CD8-positive, alpha-beta memory T cell (primary cell): ENCODE measurements around the gene TNFAIP8L1. TPM values are rescaled to one million over a fixed set of nuclear protein-coding genes. Genes with fewer than 3 reads are reported as not detected.

Experiments
- CTCF ChIA-PET: fragments of 350-600 bp; sonication (Branson Sonifier 250); formaldehyde crosslinking; loops from one replicate; lab custom pipeline; 2021; ENCODE audit warnings: antibody characterized with exemption; lab: Charles Lee
- POLR2A ChIA-PET: fragments of 350-600 bp; sonication (Branson Sonifier 250); formaldehyde crosslinking; loops from one replicate; lab custom pipeline; 2021; ENCODE audit warnings: antibody characterized with exemption; lab: Charles Lee
- DNase-seq, 5 donors: peaks; one replicate each; pipeline versions ENCODE4 v3.0.0 to v3.0.0-alpha.2; 2020 to 2022; ENCODE audit warnings: mixed read lengths in 1 of 5
- H3K27ac ChIP-seq: one replicate; pipeline ENCODE4 v1.7.0; 2013; ENCODE audit warnings: low read depth, mild to moderate bottlenecking, low read length, moderate library complexity
- H3K27me3 ChIP-seq: 2 replicates; pipeline ENCODE4 v1.7.0; 2013; ENCODE audit warnings: low read length, mild to moderate bottlenecking; ENCODE audit not compliant: insufficient read depth, poor library complexity, severe bottlenecking
- H3K36me3 ChIP-seq: 2 replicates; pipeline ENCODE4 v1.7.0; 2013; ENCODE audit warnings: mild to moderate bottlenecking, low read length, moderate library complexity; ENCODE audit not compliant: insufficient read depth
- H3K4me1 ChIP-seq: 2 replicates; pipeline ENCODE4 v1.7.0; 2013; ENCODE audit warnings: mild to moderate bottlenecking, low read length, moderate library complexity; ENCODE audit not compliant: insufficient read depth
- H3K4me3 ChIP-seq: 2 replicates; pipeline ENCODE4 v1.7.0; 2013; ENCODE audit warnings: mild to moderate bottlenecking, low read length
- H3K9me3 ChIP-seq: 2 replicates; pipeline ENCODE4 v1.7.0; 2013; ENCODE audit warnings: mild to moderate bottlenecking, low read length
- H3K27ac Mint-ChIP-seq, 8 donors: one replicate each; pipeline ENCODE4 v1.8.0; 2020 to 2021; ENCODE audit warnings: mixed read lengths in 8 of 8, mild to moderate bottlenecking in 6 of 8, inconsistent platforms in 3 of 8, moderate library complexity in 3 of 8
- H3K27me3 Mint-ChIP-seq, 2 donors: one replicate each; pipeline ENCODE4 v1.8.0; 2020 to 2021; ENCODE audit warnings: mixed read lengths in 2 of 2, mild to moderate bottlenecking in 1 of 2, moderate library complexity in 1 of 2
- H3K36me3 Mint-ChIP-seq, 3 donors: one replicate each; pipeline ENCODE4 v1.8.0; 2020 to 2021; ENCODE audit warnings: mixed read lengths in 3 of 3, inconsistent platforms in 1 of 3, mild to moderate bottlenecking in 1 of 3
- H3K4me1 Mint-ChIP-seq, 3 donors: one replicate each; pipeline ENCODE4 v1.8.0; 2020 to 2021; ENCODE audit warnings: mixed read lengths in 3 of 3, inconsistent platforms in 1 of 3, mild to moderate bottlenecking in 1 of 3
- H3K4me3 Mint-ChIP-seq, 7 donors: one replicate each; pipeline ENCODE4 v1.8.0; 2020 to 2021; ENCODE audit warnings: mixed read lengths in 7 of 7, mild to moderate bottlenecking in 6 of 7, moderate library complexity in 4 of 7, inconsistent platforms in 2 of 7
- H3K9me3 Mint-ChIP-seq, 5 donors: one replicate each; pipeline ENCODE4 v1.8.0; 2020 to 2022; ENCODE audit warnings: mixed read lengths in 5 of 5, mild to moderate bottlenecking in 3 of 5, moderate library complexity in 2 of 5, inconsistent platforms in 1 of 5
- polyA plus RNA-seq: library from polyadenylated mRNA; unstranded; fragments of 300-500 nt; fragmentation: Illumina TruSeq; gene quantifications from one replicate; pipeline ENCODE4 v1.2.3, GENCODE V29; 2021
- total RNA-seq, 2 experiments: library from RNA; stranded (reverse); gene quantifications; one replicate each; pipeline ENCODE4 v1.2.3, GENCODE V29; 2021

The TNFAIP8L1 gene
- total and polyA plus RNA-seq, 3 experiments from 2014 or later = 9.0 to 10.0 (median 9.6) TPM

DNA sequence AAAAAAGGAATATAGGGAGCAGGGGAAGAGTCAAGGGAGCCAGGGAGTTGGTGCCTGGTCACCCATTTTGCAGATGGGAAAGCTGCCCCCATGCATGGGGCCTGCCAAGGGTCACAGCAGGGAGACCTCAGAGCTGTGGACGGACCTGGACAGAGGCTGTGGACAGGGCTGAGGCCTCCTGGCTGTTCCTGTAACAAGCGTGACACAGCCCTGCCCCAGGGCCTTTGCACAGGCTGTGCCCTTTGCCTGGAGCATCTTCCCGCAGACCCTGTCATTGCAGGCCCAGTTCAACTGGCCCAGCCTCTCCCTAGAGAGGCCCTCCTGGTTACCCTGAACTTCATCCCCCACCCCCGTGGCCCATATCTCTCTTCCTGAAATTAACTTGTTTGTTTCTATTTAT, 6.4 kb downstream of the TNFAIP8L1 start:
- H3K9me3 ChIP-seq = no peaks in the 10 kb centered on the region
- no peak for DNase-seq
- H3K4me1 ChIP-seq = peaks cover 13% of the 10 kb centered on the region
- Mint-ChIP-seq H3K27ac (peak overlapping the region in 1 of 8 donors; percentile 76), H3K4me3 (no peak overlapping the region), H3K9me3 (no peaks in the 10 kb centered on the region), H3K36me3 (peaks cover 0 to 10% (median 0%) of the 10 kb centered on the region in 3 donors), H3K4me1 (peaks cover 6 to 8% (median 8%) of the 10 kb centered on the region in 3 donors), H3K27me3 (no peaks in the 10 kb centered on the region)
- H3K27me3 ChIP-seq = no peaks in the 10 kb centered on the region
- ChIA-PET POLR2A (no interaction called here), CTCF (interaction anchor here (1.7 kb wide), 1 partner anchor 9 kb away, joined by 13 read pairs; no protein-coding TSS in a partner anchor)
- no peak overlapping the region for H3K27ac ChIP-seq
- no peak overlapping the region for H3K4me3 ChIP-seq
- H3K36me3 ChIP-seq = no peaks in the 10 kb centered on the region

DNA sequence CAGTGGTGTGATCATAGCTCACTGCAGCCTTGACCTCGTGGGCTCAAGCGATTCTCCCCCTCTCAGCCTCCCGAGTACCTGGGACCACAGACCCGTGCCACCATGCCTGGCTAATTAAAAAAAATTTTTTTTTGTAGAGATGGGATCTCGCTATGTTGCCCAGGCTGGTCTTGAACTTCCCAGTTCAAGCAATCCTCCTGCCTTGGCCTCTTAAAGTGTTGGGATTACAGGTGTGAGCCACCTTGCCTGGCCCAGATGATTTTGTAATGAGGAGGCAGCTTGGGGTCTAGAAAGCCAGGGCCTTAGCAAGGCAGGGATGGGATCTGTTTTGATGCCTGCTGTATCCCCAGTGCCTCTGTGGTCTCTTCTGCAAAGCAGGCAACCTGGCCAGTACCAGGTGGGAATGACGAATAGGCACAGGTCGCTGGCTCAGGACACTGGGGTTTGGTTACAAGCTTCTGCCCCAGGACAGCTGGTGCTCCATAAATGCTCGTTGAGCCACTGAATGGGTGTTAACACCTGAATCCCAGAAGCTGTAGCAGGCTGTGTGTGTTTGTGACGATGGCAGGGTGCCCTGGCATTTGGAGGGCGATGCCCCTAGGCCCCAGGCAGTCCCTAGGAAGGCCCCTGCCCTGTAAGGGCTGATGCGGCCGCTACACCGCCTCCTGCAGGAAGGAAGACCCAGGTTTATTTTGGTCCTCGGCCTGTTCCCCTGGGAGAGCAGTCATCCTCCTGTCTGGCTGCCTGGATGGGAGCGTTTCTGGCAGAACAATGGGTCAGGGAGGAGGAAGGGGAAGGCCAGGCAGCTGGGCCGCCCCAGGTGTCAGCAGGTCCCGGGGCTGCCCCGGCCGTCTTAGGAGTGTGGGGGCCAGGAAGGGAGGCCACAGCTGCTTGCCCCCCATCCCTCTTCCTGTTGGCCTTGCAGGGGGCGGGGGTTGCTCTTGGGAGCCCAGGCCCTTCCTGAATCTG, 8.6 kb downstream of the TNFAIP8L1 start:
- ChIA-PET POLR2A (interaction anchor here (0.6 kb wide), 2 partner anchors 77 to 356 kb away, joined by 3 to 6 read pairs; no protein-coding TSS in a partner anchor), CTCF (interaction anchor here (3.7 kb wide), 1 partner anchor 11 kb away, joined by 14 read pairs; no protein-coding TSS in a partner anchor)
- Histone ChIP-seq H3K4me1 (no peaks in the 10 kb centered on the region), H3K4me3 (no peak overlapping the region), H3K36me3 (no peaks in the 10 kb centered on the region), H3K27ac (no peak overlapping the region), H3K9me3 (no peaks in the 10 kb centered on the region), H3K27me3 (no peaks in the 10 kb centered on the region)
- Mint-ChIP-seq H3K4me1 (peaks cover 0 to 6% (median 3%) of the 10 kb centered on the region in 3 donors), H3K4me3 (no peak overlapping the region), H3K27ac (no peak overlapping the region), H3K36me3 (peaks cover 0 to 17% (median 0%) of the 10 kb centered on the region in 3 donors), H3K27me3 (no peaks in the 10 kb centered on the region), H3K9me3 (no peaks in the 10 kb centered on the region)
- DNase-seq = no peak

DNA sequence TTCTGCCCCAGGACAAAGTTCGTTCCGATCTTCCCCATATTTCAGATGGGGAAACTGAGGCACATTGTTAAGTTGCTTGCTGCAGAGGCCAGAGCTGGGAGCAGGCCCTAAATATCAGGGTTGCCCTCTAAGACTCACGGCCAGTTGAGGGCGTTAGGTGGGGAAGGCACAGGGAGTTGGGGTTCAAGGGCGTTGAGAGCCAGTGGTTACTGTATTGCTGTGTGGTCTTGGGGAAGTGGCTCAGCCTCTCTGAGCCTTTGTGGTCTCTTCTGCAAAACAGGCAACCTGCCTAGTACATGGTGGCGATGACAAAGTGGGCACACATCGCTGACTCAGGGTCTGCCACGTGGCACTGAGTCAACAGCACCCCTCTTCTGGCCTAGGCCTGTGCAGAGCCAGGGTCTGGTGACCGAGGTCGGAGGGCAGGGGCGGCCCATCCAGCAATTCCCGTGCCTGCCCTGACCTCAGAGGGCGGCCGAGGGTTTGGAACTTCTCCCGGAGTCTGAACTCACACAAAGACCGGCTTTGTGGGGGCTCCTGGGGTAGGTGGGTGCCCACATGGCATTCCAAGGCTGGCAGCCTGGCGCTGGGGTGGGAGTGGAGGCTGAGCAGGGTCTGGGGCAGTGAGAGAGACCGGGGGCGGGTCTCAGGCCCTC, 10.2 kb downstream of the TNFAIP8L1 start:
- Mint-ChIP-seq H3K9me3 (no peaks in the 10 kb centered on the region), H3K27me3 (no peaks in the 10 kb centered on the region), H3K36me3 (peaks cover 2 to 27% (median 2%) of the 10 kb centered on the region in 3 donors), H3K27ac (peak overlapping the region in 2 of 8 donors; percentile 24 to 78), H3K4me1 (peaks cover 0 to 7% (median 3%) of the 10 kb centered on the region in 3 donors), H3K4me3 (no peak overlapping the region)
- H3K27me3 ChIP-seq = no peaks in the 10 kb centered on the region
- no peaks in the 10 kb centered on the region for H3K4me1 ChIP-seq
- H3K27ac ChIP-seq = no peak overlapping the region
- H3K4me3 ChIP-seq = no peak overlapping the region
- DNase-seq = no peak
- H3K36me3 ChIP-seq = no peaks in the 10 kb centered on the region
- POLR2A ChIA-PET = no interaction called here
- no peaks in the 10 kb centered on the region for H3K9me3 ChIP-seq
- CTCF ChIA-PET = interaction anchor here (3.7 kb wide), 1 partner anchor 13 kb away, joined by 14 read pairs; no protein-coding TSS in a partner anchor

DNA sequence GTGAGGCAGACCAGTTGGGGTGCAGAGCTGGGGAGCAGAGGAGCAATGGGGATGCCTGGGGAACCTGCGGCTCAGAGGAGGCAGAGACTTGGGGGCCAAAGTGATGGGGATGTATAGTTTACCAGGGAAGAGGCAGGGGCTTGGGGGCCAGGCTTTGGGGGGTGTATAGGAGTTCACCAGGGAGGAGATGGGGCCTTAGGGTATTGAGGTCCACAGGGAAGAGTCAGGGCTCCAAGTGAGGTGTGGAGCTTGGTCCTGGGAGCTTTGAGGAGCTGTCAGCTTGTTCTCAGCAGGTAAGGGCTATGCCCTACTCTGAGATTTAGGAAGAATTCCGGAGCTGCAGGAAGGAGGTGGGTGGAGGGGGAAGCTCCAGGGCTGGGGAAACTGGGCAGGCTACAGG, 10.8 kb downstream of the TNFAIP8L1 start:
- Mint-ChIP-seq H3K27ac (peak overlapping the region in 1 of 8 donors; percentile 33), H3K4me3 (no peak overlapping the region), H3K27me3 (no peaks in the 10 kb centered on the region), H3K4me1 (peaks cover 0 to 11% (median 3%) of the 10 kb centered on the region in 3 donors), H3K36me3 (peaks cover 4 to 34% (median 7%) of the 10 kb centered on the region in 3 donors), H3K9me3 (no peaks in the 10 kb centered on the region)
- Histone ChIP-seq H3K27ac (no peak overlapping the region), H3K9me3 (no peaks in the 10 kb centered on the region), H3K4me1 (no peaks in the 10 kb centered on the region), H3K36me3 (peaks cover 4% of the 10 kb centered on the region), H3K27me3 (no peaks in the 10 kb centered on the region), H3K4me3 (no peak overlapping the region)
- no peak for DNase-seq
- ChIA-PET CTCF (interaction anchor here (3.7 kb wide), 1 partner anchor 14 kb away, joined by 14 read pairs; no protein-coding TSS in a partner anchor), POLR2A (no interaction called here)

DNA sequence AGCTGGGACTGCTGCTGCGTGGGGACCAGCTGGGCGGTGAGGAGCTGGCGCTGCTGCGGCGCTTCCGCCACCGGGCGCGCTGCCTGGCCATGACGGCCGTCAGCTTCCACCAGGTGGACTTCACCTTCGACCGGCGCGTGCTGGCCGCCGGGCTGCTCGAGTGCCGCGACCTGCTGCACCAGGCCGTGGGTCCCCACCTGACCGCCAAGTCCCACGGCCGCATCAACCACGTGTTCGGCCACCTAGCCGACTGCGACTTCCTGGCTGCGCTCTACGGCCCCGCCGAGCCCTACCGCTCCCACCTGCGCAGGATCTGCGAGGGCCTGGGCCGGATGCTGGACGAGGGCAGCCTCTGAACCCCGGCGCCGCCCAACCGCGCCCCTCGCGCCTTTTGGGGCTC, 12.8 kb downstream of the TNFAIP8L1 start:
- no peak for DNase-seq
- H3K9me3 Mint-ChIP-seq = no peaks in the 10 kb centered on the region
- Histone ChIP-seq H3K27ac (no peak overlapping the region), H3K4me1 (no peaks in the 10 kb centered on the region), H3K9me3 (no peaks in the 10 kb centered on the region), H3K27me3 (no peaks in the 10 kb centered on the region), H3K4me3 (no peak overlapping the region), H3K36me3 (peaks cover 5% of the 10 kb centered on the region)
- POLR2A ChIA-PET = no interaction called here
- peaks cover 4 to 35% (median 9%) of the 10 kb centered on the region in 3 donors for H3K36me3 Mint-ChIP-seq
- CTCF ChIA-PET = no interaction called here
- no peaks in the 10 kb centered on the region for H3K27me3 Mint-ChIP-seq
- H3K4me1 Mint-ChIP-seq = peaks cover 0 to 6% (median 2%) of the 10 kb centered on the region in 3 donors
- no peak overlapping the region for H3K4me3 Mint-ChIP-seq
- no peak overlapping the region for H3K27ac Mint-ChIP-seq

DNA sequence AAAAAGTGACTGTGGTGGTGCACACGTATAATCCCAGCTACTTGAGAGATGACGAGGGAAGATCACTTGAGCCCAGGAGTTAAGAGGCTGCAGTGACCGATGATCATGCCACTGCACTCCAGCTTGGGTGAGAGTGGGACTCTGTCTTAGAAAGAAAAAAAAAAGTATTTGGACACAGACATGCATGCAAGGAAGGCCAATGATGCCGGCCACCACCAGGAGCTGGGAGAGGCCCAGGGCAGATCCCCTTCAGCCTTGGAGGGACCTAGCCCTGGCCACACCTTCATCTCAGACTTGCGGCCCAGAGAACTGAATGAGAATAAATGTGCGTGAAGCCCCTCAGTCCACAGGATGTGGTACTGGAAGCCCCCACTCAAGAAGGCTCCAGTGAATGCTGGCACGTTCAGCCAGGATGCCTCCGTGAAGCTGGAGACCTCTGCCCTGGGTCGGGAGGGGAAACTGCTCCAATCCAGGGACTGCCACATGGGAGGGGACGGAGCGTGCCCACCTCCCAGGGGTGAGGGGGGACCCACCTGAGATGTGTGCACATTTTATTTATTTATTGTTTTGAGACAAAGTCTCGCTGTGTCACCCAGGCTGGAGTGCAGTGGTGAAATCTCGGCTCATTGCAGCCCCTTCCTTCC, 14.6 kb downstream of the TNFAIP8L1 start:
- Mint-ChIP-seq H3K4me1 (peaks cover 0 to 5% (median 2%) of the 10 kb centered on the region in 3 donors), H3K27me3 (no peaks in the 10 kb centered on the region), H3K27ac (peak overlapping the region in 2 of 8 donors; percentile 39 to 41), H3K4me3 (no peak overlapping the region), H3K36me3 (peaks cover 4 to 50% (median 9%) of the 10 kb centered on the region in 3 donors), H3K9me3 (no peaks in the 10 kb centered on the region)
- CTCF ChIA-PET = interaction anchor here (0.6 kb wide), 1 partner anchor 79 kb away, joined by 3 read pairs; no protein-coding TSS in a partner anchor
- Histone ChIP-seq H3K36me3 (peaks cover 5% of the 10 kb centered on the region), H3K27ac (no peak overlapping the region), H3K4me1 (no peaks in the 10 kb centered on the region), H3K27me3 (no peaks in the 10 kb centered on the region), H3K9me3 (no peaks in the 10 kb centered on the region), H3K4me3 (no peak overlapping the region)
- no peak for DNase-seq
- POLR2A ChIA-PET = no interaction called here

DNA sequence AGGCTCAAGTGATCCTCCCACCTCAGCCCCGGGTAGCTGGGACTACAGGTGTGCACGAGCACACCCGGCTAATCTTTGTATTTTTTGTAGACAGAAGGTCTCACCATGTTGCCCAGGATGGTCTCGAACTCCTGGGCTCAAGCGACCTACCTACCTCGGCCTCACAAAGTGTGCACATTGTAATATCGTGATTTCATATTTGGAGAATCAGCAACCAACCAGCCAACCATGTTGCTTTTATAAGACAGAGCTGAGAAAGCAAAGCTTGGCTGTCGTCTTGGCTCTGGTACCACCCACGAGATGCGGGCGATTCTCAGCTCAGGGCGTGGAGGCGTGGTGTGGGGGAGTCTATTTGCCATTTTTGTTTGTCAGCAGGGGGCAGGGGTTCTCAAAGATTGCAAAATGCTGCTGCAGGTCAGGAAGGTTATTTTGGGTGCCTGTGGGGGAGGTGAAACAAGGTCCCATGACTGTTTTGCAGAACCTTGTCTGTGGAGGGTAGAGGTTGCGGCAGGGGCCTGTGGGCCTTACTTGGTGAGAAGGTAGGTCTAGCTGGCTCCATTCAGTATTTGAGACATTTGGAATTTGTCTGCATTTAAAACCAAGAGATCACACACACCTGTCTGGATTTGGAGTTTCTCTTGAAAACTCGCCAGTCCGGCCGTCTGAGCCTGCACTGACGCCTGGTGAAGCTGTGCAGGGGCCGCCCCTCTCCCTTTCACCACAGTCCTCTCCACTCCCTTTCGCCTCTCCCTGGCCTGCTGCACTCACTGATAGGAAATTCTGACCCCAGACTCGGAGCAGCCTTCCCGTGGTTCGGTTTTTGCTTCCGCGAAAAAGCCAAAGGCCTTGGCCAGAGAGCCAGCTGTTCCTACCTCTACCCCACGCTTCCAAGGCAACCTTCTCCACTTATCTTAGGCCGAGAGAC, 15.4 kb downstream of the TNFAIP8L1 start:
- no peaks in the 10 kb centered on the region for H3K27me3 Mint-ChIP-seq
- no peaks in the 10 kb centered on the region for H3K4me1 ChIP-seq
- no peak overlapping the region for H3K4me3 ChIP-seq
- no peak overlapping the region for H3K27ac ChIP-seq
- H3K9me3 Mint-ChIP-seq = no peaks in the 10 kb centered on the region
- no peak overlapping the region for H3K4me3 Mint-ChIP-seq
- POLR2A ChIA-PET = no interaction called here
- H3K36me3 ChIP-seq = peaks cover 9% of the 10 kb centered on the region
- no peak for DNase-seq
- no peaks in the 10 kb centered on the region for H3K9me3 ChIP-seq
- peaks cover 4 to 57% (median 9%) of the 10 kb centered on the region in 3 donors for H3K36me3 Mint-ChIP-seq
- CTCF ChIA-PET = no interaction called here
- H3K27ac Mint-ChIP-seq = peak overlapping the region in 5 of 8 donors; percentile 36 to 88 (median 51)
- peaks cover 0 to 5% (median 0%) of the 10 kb centered on the region in 3 donors for H3K4me1 Mint-ChIP-seq
- H3K27me3 ChIP-seq = no peaks in the 10 kb centered on the region
